Liver (tissue), 3 donors: ENCODE measurements around the gene MUCL3.

Experiments used
- CTCF ChIP-seq: fragments of 150-350 bp; IDR thresholded peaks from 2 replicates; pipeline ENCODE4 v1.5.1; 2017; ENCODE audit warnings: improper control_type of control experiment, low read depth, low read length; ENCODE audit not compliant: missing input control
- EGR1 ChIP-seq, 2 donors: IDR thresholded peaks; 2 replicates each; pipeline ENCODE4 v1.6.1; 2016 to 2018; ENCODE audit warnings: antibody characterized with exemption in 2 of 2, low read depth in 2 of 2
- FOXA1 ChIP-seq: IDR thresholded peaks from 2 replicates; pipeline ENCODE4 v1.6.1; 2016; ENCODE audit warnings: antibody characterized with exemption
- TAF1 ChIP-seq: conservative IDR thresholded peaks from 2 replicates; pipeline ENCODE4 v1.6.1; 2016; ENCODE audit warnings: antibody characterized with exemption, mild to moderate bottlenecking
- TF ChIP-seq, protein P1 (sequence below): IDR thresholded peaks from 2 replicates; pipeline ENCODE4 v1.6.1; 2016; ENCODE audit warnings: antibody characterized with exemption, mild to moderate bottlenecking
- donor health status: healthy.
- donor health status: healthy.

DNA sequence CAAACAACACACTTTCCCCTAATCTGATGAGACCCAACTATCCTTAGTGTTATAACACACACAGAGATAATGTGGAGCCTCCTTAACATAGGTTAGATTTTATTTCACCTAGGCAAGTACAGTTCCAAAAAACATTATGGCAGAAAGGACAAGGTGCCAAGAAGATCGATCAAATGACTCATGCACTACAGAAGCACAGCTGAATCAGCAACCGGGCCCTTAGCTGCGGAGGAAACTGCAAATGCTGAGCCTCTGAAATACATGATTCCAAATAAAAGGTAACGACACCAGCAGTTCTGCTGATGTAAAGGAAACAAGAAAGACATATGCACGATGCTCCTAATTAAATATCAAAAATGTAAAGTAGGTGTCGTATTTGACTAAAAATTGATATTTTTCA, 22.9 kb downstream of the MUCL3 start:
- TF ChIP-seq CTCF (no peak), FOXA1 (no peak), TAF1 (no peak), EGR1 (IDR thresholded peaks at IDR 0.05; ENCODE audit: low read depth in 2 of 2) (no peak)
- TF ChIP-seq, protein P1, sequence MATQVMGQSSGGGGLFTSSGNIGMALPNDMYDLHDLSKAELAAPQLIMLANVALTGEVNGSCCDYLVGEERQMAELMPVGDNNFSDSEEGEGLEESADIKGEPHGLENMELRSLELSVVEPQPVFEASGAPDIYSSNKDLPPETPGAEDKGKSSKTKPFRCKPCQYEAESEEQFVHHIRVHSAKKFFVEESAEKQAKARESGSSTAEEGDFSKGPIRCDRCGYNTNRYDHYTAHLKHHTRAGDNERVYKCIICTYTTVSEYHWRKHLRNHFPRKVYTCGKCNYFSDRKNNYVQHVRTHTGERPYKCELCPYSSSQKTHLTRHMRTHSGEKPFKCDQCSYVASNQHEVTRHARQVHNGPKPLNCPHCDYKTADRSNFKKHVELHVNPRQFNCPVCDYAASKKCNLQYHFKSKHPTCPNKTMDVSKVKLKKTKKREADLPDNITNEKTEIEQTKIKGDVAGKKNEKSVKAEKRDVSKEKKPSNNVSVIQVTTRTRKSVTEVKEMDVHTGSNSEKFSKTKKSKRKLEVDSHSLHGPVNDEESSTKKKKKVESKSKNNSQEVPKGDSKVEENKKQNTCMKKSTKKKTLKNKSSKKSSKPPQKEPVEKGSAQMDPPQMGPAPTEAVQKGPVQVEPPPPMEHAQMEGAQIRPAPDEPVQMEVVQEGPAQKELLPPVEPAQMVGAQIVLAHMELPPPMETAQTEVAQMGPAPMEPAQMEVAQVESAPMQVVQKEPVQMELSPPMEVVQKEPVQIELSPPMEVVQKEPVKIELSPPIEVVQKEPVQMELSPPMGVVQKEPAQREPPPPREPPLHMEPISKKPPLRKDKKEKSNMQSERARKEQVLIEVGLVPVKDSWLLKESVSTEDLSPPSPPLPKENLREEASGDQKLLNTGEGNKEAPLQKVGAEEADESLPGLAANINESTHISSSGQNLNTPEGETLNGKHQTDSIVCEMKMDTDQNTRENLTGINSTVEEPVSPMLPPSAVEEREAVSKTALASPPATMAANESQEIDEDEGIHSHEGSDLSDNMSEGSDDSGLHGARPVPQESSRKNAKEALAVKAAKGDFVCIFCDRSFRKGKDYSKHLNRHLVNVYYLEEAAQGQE: no peak
